Measurements from ENCODE around the gene ELK4. TPM values are rescaled to one million over a fixed set of nuclear protein-coding genes. Genes with fewer than 3 reads are reported as not detected.

ELK4 gene
- polyA plus RNA-seq, 3 donors = 1.4 to 9.0 (median 2.6) TPM

DNA sequence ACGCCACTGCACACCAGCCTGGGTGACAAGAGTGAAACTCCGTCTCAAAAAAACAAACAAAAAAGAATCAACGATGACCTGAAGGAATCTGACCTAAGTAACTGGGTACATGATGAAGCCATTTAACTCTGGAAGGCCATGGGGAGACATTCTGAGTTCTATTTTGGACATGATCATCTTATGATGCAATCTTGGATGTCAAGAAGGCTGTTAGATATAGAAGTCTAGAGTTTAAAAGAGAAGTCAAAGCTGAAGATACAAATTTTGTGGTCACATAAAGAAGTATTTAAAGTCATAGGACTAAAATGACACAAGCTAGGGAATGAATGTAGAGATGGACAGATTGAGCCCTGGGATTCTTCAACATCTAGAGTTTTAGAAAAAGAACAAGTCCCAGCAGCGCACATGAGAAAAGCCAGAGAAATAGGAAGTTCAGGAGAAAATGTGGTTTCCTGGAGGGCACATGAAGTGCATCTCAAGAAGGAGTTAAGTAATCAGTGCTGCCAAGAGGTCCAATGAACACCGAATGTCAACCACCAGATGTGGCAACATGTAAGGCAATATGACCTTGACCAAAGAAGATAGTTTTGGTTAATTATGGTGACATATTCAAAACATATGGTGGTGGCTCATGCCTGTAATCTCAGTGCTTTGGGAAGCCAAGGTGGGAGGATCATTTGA is 26.8 kb downstream of the ELK4 start:
- H3K9me3 Mint-ChIP-seq = peaks cover 0 to 4% (median 1%) of the 10 kb centered on the region in 7 donors
- no peak for TF ChIP-seq CTCF (IDR thresholded peaks at IDR 0.05)
- H3K27ac Mint-ChIP-seq = peak overlapping the region; percentile 52 to 90 (median 80)
- peaks cover 22 to 46% of the 10 kb centered on the region in 2 donors for H3K36me3 ChIP-seq (replicated peaks in 1 of 2; ENCODE audit: control insufficient read depth in 1 of 2, insufficient read depth in 2 of 2, low read length in 2 of 2)
- H3K9me3 ChIP-seq (replicated peaks in 1 of 2; ENCODE audit: control insufficient read depth in 1 of 2, insufficient read depth in 1 of 2, low read length in 2 of 2) = no peaks in the 10 kb centered on the region
- H4K20me1 ChIP-seq (ENCODE audit: insufficient read depth, low read length) = peaks cover 31% of the 10 kb centered on the region
- H3K79me2 ChIP-seq (ENCODE audit: insufficient read depth, low read length) = peaks cover 10% of the 10 kb centered on the region
- H3K4me1 Mint-ChIP-seq = peaks cover 27% of the 10 kb centered on the region
- peak; percentile 54 to 74 (median 69) for DNase-seq
- H3K4me3 Mint-ChIP-seq = peak overlapping the region in 1 of 2 donors; percentile 37
- no peaks in the 10 kb centered on the region for H3K27me3 ChIP-seq (ENCODE audit: control insufficient read depth in 2 of 2, insufficient read depth in 2 of 2, low read length in 2 of 2)
- H3K4me3 ChIP-seq (replicated peaks in 1 of 3; ENCODE audit: low read depth in 2 of 3, low read length in 3 of 3) = no peak overlapping the region
- 4% methylated on average over 2 of the region's 5 CpGs for WGBS (ENCODE audit: insufficient coverage)
- H3K4me2 ChIP-seq (replicated peaks; ENCODE audit: extremely low read depth, low read length, poor library complexity, severe bottlenecking) = peak overlapping the region; percentile 19
- H3K27ac ChIP-seq (ENCODE audit: low read depth in 1 of 2, low read length in 2 of 2) = peak overlapping the region; percentile 48 to 50
- no peak overlapping the region for H3K9ac ChIP-seq (ENCODE audit: insufficient read depth, low read length, poor library complexity, severe bottlenecking)
- intact Hi-C loops (cut with micrococcal nuclease) = no loop called here
- no peak overlapping the region for H2AFZ ChIP-seq (ENCODE audit: insufficient read depth, low read depth, low read length, poor library complexity, severe bottlenecking)
- H3K27me3 Mint-ChIP-seq (ENCODE audit: low read depth in 3 of 3) = no peaks in the 10 kb centered on the region
- peaks cover 47 to 49% of the 10 kb centered on the region in 2 donors for H3K36me3 Mint-ChIP-seq
- H3K4me1 ChIP-seq (ENCODE audit: control insufficient read depth in 1 of 2, insufficient read depth in 2 of 2, low read length in 2 of 2) = peaks cover 23 to 27% of the 10 kb centered on the region in 2 donors

DNA sequence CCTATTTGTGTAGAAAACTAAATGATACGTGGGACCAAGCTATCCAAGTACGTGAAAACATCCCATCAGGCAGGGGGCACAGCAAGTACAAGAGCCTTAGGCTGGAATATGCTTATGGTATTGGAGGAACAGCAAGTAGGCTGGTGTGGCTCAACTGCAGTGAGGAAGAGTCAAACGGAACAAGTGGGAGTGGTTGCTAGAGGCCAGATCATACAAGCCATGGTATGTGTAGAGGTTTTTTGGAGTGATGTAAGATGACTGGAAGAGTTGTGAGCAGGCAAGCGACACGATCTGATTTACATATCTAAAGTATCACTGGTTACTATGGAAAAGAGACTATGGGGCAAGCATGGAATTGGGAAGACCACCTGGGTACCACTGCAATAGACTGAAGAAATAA is 27.8 kb downstream of the ELK4 start:
- H3K9me3 ChIP-seq (replicated peaks in 1 of 2; ENCODE audit: control insufficient read depth in 1 of 2, insufficient read depth in 1 of 2, low read length in 2 of 2) = no peaks in the 10 kb centered on the region
- peaks cover 2% of the 10 kb centered on the region for H3K79me2 ChIP-seq (ENCODE audit: insufficient read depth, low read length)
- H3K4me1 ChIP-seq (ENCODE audit: control insufficient read depth in 1 of 2, insufficient read depth in 2 of 2, low read length in 2 of 2) = peaks cover 23 to 27% of the 10 kb centered on the region in 2 donors
- Mint-ChIP-seq H3K27me3 (ENCODE audit: low read depth in 3 of 3) (no peaks in the 10 kb centered on the region), H3K4me3 (peak overlapping the region in 1 of 2 donors; percentile 41), H3K4me1 (peaks cover 27% of the 10 kb centered on the region), H3K27ac (peak overlapping the region in 6 of 7 donors; percentile 40 to 90 (median 76)), H3K36me3 (peaks cover 49 to 50% of the 10 kb centered on the region in 2 donors), H3K9me3 (peaks cover 0 to 4% (median 1%) of the 10 kb centered on the region in 7 donors)
- no peaks in the 10 kb centered on the region for H3K27me3 ChIP-seq (ENCODE audit: control insufficient read depth in 2 of 2, insufficient read depth in 2 of 2, low read length in 2 of 2)
- H4K20me1 ChIP-seq (ENCODE audit: insufficient read depth, low read length) = peaks cover 24% of the 10 kb centered on the region
- intact Hi-C loops (cut with micrococcal nuclease) = no loop called here
- no peak overlapping the region for H3K9ac ChIP-seq (ENCODE audit: insufficient read depth, low read length, poor library complexity, severe bottlenecking)
- WGBS (ENCODE audit: insufficient coverage) = 100% methylated on average over 1 of the region's 5 CpGs
- no peak overlapping the region for H2AFZ ChIP-seq (ENCODE audit: insufficient read depth, low read depth, low read length, poor library complexity, severe bottlenecking)
- no peak overlapping the region for H3K4me3 ChIP-seq (replicated peaks in 1 of 3; ENCODE audit: low read depth in 2 of 3, low read length in 3 of 3)
- H3K27ac ChIP-seq (ENCODE audit: low read depth in 1 of 2, low read length in 2 of 2) = no peak overlapping the region
- no peak for TF ChIP-seq CTCF (IDR thresholded peaks at IDR 0.05)
- H3K36me3 ChIP-seq (replicated peaks in 1 of 2; ENCODE audit: control insufficient read depth in 1 of 2, insufficient read depth in 2 of 2, low read length in 2 of 2) = peaks cover 27 to 46% of the 10 kb centered on the region in 2 donors
- peak in 1 of 3 donors; percentile 11 for DNase-seq
- no peak overlapping the region for H3K4me2 ChIP-seq (replicated peaks; ENCODE audit: extremely low read depth, low read length, poor library complexity, severe bottlenecking)

All from CD14-positive monocyte (primary cell).